HG03442 (cell line): ENCODE data around the gene ERGIC3.

ENCODE experiments used
- ATAC-seq: cut with Tn5 transposase; IDR thresholded peaks from one replicate; pipeline ENCODE4 v1.9.1; 2021; ENCODE audit warnings: mild to moderate bottlenecking, moderate library complexity; ENCODE audit not compliant: unreplicated experiment

ERGIC3 gene

GRCh38 chr20:35560541-35560940 lies 18.7 kb downstream of the ERGIC3 start:
- no peak for ATAC-seq

- no peak for ATAC-seq
These were observed 19.4 kb downstream of the ERGIC3 start for GRCh38 chr20:35561268-35561667.

GRCh38 chr20:35561671-35562070 lies 19.8 kb downstream of the ERGIC3 start:
- ATAC-seq: no peak

- ATAC-seq: no peak
These were observed 20.7 kb downstream of the ERGIC3 start for GRCh38 chr20:35562541-35563110.

- no peak for ATAC-seq
These were observed 22.0 kb downstream of the ERGIC3 start for GRCh38 chr20:35563834-35564233.

- ATAC-seq: no peak
These were observed 23.0 kb downstream of the ERGIC3 start for GRCh38 chr20:35564905-35565304.

- ATAC-seq: no peak
These were observed 26.8 kb downstream of the ERGIC3 start for GRCh38 chr20:35568645-35569044.

GRCh38 chr20:35571555-35571954 lies 29.7 kb downstream of the ERGIC3 start:
- ATAC-seq: no peak

- ATAC-seq: no peak
These were observed 31.0 kb downstream of the ERGIC3 start for GRCh38 chr20:35572838-35573237.

- ATAC-seq: no peak
These were observed 34.1 kb downstream of the ERGIC3 start for GRCh38 chr20:35575958-35576357.

GRCh38 chr20:35576816-35577215 lies 34.9 kb downstream of the ERGIC3 start:
- ATAC-seq: no peak

- no peak for ATAC-seq
These were observed 36.6 kb downstream of the ERGIC3 start for GRCh38 chr20:35578469-35578868.

- ATAC-seq: no peak
These were observed 37.3 kb downstream of the ERGIC3 start for GRCh38 chr20:35579196-35579595.

- no peak for ATAC-seq
These were observed 40.3 kb downstream of the ERGIC3 start for GRCh38 chr20:35582131-35582530.

GRCh38 chr20:35582741-35583404 lies 41.0 kb downstream of the ERGIC3 start:
- ATAC-seq: no peak

GRCh38 chr20:35583636-35584560 lies 42.0 kb downstream of the ERGIC3 start:
- no peak for ATAC-seq

- ATAC-seq: no peak
These were observed 45.0 kb downstream of the ERGIC3 start for GRCh38 chr20:35586751-35587425.

GRCh38 chr20:35587436-35587835 lies 45.6 kb downstream of the ERGIC3 start:
- ATAC-seq: no peak

- ATAC-seq: no peak
These were observed 46.5 kb downstream of the ERGIC3 start for GRCh38 chr20:35588397-35588796.

- ATAC-seq: no peak
These were observed 50.6 kb downstream of the ERGIC3 start for GRCh38 chr20:35592339-35592974.

- no peak for ATAC-seq
These were observed 53.6 kb downstream of the ERGIC3 start for GRCh38 chr20:35595456-35595855.
